Epithelial cell of esophagus (primary cell): ENCODE measurements around the gene OR1L8.

Experiments
- DNase-seq: peaks from one replicate; pipeline ENCODE4 v3.0.0; 2010; ENCODE audit warnings: low read depth
- H3K4me3 ChIP-seq: 2 replicates; pipeline ENCODE4 v1.5.1; 2011; ENCODE audit warnings: mild to moderate bottlenecking, low read length, control low read depth
- CTCF ChIP-seq: IDR thresholded peaks from 2 replicates; pipeline ENCODE4 v1.5.1; 2011; ENCODE audit warnings: low read depth, mild to moderate bottlenecking, low read length, control low read depth, inconsistent platforms; ENCODE audit not compliant: insufficient read depth; ENCODE audit errors: missing control alignments

The OR1L8 gene

DNA sequence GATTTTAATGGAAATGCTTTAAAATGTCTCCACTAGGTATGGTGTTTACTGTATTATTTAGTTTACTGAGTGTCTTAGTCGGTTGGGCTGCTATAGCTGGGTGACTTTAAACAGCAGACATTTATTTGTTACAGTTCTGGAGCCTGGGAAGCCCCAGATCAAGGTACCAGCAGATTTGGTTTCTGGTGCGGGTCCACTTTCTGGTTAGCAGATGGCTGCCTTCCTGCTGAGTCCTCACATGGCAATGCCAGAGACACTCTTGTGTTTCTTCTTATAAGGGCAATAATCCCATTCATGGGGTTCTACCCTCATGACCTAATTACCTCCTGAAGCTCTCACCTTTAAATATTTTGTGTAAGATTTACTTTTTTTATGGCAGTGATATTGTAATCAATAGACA lies 65.0 kb downstream of the OR1L8 start:
- no peak for TF ChIP-seq CTCF
- no peak overlapping the region for H3K4me3 ChIP-seq
- no peak for DNase-seq
